Right ventricle myocardium inferior (tissue), 1 donor: ENCODE measurements around the gene ALDH3B1. TPM values are rescaled to one million over a fixed set of nuclear protein-coding genes. Genes with fewer than 3 reads are reported as not detected.
"Not testable (repeated sequence)": the region's sequence is repeated elsewhere in the genome, so short reads cannot be mapped to it uniquely, and the experiment has no call there.

Source experiments
- ATAC-seq: fragments of 200-7000 bp; cut with Tn5 transposase; one replicate; pipeline ENCODE4 v1.9.1; 2020; ENCODE audit warnings: mild to moderate bottlenecking, moderate library complexity
- DNase-seq: peaks from one replicate; pipeline ENCODE4 v3.0.0; 2021; ENCODE audit errors: missing footprints
- intact Hi-C: fragments of 100-400 bp; cut with DNase I; formaldehyde crosslinking; loops from one replicate; pipeline ENCODE4 v1.11.0; 2022
- long read RNA-seq: library from polyadenylated mRNA; unstranded; transcript quantifications from one replicate; pipeline ENCODE4 v2.0.0, GENCODE V29; 2021
- total RNA-seq: library from RNA; stranded (reverse); fragmentation: NEBNext Ultra II Directional; extraction: Animal tissue kit (Norgen Biotek cat#: 25700); gene quantifications from one replicate; pipeline ENCODE4 v1.2.1, GENCODE V29; 2021
- donor health status: DM: no; HTN: yes; CAD: no; lungs with severe emphysema.

Gene ALDH3B1, protein sequence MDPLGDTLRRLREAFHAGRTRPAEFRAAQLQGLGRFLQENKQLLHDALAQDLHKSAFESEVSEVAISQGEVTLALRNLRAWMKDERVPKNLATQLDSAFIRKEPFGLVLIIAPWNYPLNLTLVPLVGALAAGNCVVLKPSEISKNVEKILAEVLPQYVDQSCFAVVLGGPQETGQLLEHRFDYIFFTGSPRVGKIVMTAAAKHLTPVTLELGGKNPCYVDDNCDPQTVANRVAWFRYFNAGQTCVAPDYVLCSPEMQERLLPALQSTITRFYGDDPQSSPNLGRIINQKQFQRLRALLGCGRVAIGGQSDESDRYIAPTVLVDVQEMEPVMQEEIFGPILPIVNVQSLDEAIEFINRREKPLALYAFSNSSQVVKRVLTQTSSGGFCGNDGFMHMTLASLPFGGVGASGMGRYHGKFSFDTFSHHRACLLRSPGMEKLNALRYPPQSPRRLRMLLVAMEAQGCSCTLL
- 3.5 TPM for total RNA-seq
- long read RNA-seq, partial matches to known transcripts, result 0 of 1 reads
- long read RNA-seq, other reads (novel, unspliced or antisense), result 0 of 1 reads

- peak; percentile 95 for DNase-seq
- intact Hi-C loops, result no loop called here
- peak; percentile 88 for ATAC-seq
These were observed at the start of gene ALDH3B1 for GRCh38 chr11:68010090-68011041. ALDH3B1 (plus strand) TSS chr11:68010327; CDS start chr11:68015298, 4,971 bp downstream.

DNA sequence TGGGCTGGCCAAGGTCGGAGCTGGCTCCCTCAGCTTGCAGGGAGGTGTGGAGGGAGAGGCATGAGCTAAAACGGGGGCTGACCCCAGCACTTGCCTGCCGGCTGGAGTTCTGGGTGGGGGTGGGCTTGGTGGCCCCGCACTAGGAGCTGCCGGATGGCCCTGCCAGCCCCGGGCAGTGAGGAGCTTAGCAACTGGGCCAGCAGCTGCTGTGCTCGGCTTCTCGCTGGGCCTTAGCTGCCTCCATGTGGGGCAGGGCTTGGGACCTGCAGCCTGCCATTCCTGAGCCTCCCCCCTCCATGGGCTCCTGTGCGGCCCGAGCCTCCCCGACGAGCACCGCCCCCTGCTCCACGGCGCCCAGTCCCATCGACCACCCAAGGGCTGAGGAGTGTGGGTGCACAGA, 46.9 kb upstream of the ALDH3B1 start:
- ATAC-seq, DNase-seq, intact Hi-C loops: not testable (repeated sequence)

- ATAC-seq, DNase-seq, intact Hi-C loops: not testable (repeated sequence)
These were observed 46.2 kb upstream of the ALDH3B1 start for GRCh38 chr11:67963879-67964278.

GRCh38 chr11:67964746-67965145, 45.4 kb upstream of the ALDH3B1 start:
- ATAC-seq, DNase-seq, intact Hi-C loops: not testable (repeated sequence)

GRCh38 chr11:67965830-67966348, 44.2 kb upstream of the ALDH3B1 start:
- intact Hi-C loops, ATAC-seq, DNase-seq: not testable (repeated sequence)

- ATAC-seq, intact Hi-C loops, DNase-seq: not testable (repeated sequence)
These were observed 35.4 kb upstream of the ALDH3B1 start for GRCh38 chr11:67974746-67975145.

DNA sequence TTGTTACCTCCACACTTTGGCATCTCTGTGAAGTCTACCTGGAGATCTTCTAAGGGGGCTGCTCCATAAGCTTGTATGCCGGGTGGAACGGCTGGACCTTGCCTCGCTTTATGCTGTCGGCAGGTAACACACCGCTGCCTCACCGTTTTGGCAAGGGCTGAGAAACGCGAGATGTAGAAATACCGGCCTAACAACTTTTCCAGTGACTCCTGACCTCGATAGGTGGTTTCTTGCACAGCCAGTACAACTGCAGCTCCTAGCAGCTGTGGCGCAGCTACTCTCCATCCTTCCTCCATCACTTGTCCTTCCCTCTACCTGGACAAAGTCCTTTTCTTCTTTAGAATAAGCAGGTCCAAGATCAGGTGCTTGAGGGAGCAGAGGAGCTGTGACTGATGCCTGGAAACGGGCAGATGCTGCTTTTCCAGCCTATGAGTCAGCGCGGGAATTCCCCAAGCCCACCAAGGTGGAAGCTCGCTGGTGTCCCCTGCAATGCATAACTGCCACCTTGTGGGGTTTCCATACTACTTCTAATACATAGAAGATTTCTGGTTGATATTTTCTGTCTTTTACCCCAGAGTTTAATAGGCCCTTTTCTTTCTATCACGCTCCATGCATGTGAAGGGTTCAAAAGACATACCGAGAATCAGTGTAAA, 31.2 kb upstream of the ALDH3B1 start:
- intact Hi-C loops, ATAC-seq, DNase-seq: not testable (repeated sequence)

DNA sequence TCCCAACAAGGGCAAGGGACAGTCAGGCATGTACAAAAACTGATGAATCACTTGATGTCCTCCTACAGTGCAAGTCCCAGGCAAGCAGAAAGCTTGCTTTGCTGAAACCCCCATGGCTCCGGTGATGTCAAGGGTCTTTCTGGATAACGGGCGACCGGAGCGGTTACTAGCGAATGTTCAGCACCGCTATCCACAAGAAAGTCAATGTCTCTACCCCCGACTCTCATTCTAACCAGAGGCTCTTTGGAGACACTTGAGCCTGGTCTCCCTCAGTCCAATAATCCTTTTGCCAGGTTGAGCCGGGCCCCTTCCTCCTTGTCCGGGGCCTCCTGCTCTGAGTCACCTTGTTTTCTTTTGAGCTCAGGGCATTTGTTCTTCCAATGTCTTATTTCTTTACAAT, 28.9 kb upstream of the ALDH3B1 start:
- intact Hi-C loops, result not testable (repeated sequence)

DNA sequence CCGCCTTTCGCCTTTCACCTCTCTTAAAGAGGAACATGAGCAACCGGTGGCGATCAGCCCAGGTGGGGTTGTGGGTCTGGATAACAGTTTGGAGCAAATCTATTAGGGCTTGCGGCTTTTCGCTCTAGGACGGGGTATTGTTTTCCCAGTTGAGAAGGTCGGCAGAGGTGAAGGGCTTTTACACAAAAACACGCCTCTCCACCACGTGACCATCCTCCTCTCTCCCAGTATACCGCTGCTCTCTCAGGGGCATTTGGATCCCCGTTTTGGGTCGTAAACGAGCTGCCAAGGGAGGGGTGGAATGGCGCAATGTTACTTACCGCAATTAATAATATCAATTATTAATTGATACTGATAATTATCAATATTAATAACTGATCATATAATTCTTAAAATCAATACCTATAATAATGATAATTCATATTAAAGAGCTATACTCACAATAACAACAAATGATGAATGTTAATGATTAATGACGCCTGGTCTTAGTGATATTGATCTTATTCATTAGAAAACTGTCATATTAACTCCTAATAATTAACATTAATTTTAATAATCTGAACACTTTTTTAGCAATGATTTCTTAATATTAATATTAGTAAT, 27.8 kb upstream of the ALDH3B1 start:
- ATAC-seq, intact Hi-C loops: not testable (repeated sequence)

More for the DNA sequence above, 28.9 kb upstream of the ALDH3B1 start:
- DNase-seq, ATAC-seq: not testable (repeated sequence)

DNA sequence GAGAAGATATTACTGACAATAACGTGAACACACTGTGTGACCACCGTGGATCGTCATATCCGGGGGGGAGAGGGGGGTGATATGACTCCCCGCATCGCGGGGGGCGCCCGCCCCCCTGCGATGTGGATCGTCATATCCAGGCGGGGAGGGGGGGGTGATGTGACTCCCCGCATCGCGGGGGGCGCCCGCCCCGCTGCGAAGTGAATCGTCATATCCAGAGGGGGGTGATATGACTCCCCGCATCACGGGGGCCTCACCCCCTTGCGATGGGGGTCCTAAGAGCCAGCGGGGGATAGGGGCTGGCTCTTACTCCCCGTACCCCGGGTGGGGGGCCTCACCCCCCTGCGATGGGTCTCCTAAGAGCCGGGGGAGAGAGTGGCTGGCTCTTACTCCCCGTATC, 26.2 kb upstream of the ALDH3B1 start:
- intact Hi-C loops, result no loop called here
- no peak for DNase-seq

More for the DNA sequence above, 27.8 kb upstream of the ALDH3B1 start:
- DNase-seq, result not testable (repeated sequence)

DNA sequence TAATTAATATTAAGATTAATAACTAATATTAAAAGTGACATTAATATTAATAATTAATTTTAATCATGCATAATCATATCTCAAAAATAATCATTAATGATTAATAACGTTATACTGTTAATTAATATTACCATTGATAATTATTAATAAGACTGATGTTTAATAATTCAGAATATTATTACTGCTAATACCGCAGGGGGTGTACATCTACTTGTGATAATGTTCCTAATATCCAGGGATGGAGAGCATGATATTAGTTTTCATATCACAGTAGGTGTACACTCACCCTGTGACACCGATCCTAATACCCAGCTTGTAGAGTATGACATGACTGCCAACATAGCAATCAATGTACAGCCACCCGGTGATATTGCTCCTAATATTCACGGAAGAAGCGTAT, 24.8 kb upstream of the ALDH3B1 start:
- intact Hi-C loops, DNase-seq, ATAC-seq: not testable (repeated sequence)

More for the DNA sequence above, 26.2 kb upstream of the ALDH3B1 start:
- no peak for ATAC-seq

DNA sequence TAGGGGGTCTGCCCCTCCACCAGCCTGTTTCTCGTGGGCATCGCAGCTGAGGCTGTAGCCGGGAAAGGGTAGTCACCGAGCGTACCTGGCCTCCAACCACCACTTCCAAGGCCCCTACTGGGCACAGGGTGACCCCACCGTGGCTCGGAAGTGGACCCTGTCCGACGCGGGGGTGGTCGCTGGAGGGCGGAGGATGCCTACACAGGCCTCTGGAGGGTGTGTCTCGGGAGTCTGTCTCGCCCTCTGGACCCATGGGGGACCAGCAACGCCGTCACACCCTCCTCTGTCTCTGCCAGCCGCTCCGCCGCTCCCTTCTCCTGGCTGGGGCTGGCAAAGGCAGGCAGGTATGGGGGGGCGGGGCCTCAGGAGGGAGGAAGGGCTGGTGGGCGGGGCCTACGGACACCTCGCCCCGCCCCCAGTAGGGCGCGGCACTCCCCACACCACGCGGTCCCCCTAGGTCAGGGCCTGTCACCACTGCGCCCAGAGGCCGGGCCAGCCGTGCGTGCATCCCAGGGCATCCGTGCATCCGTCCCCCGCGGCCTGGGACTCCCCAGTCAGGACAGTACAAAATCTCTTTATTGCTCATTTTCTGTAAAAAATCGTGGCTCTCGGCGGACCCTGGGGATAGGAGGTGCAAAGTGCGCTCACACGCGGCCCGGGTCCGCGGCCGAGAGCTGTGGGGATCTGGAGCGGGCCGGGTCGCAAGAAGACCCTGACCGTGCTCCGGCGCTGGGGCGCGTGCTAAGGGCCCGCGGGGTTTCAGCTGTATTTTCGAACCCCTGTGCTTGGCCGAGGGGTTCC, 19.4 kb upstream of the ALDH3B1 start:
- ATAC-seq, intact Hi-C loops, DNase-seq: not testable (repeated sequence)

DNA sequence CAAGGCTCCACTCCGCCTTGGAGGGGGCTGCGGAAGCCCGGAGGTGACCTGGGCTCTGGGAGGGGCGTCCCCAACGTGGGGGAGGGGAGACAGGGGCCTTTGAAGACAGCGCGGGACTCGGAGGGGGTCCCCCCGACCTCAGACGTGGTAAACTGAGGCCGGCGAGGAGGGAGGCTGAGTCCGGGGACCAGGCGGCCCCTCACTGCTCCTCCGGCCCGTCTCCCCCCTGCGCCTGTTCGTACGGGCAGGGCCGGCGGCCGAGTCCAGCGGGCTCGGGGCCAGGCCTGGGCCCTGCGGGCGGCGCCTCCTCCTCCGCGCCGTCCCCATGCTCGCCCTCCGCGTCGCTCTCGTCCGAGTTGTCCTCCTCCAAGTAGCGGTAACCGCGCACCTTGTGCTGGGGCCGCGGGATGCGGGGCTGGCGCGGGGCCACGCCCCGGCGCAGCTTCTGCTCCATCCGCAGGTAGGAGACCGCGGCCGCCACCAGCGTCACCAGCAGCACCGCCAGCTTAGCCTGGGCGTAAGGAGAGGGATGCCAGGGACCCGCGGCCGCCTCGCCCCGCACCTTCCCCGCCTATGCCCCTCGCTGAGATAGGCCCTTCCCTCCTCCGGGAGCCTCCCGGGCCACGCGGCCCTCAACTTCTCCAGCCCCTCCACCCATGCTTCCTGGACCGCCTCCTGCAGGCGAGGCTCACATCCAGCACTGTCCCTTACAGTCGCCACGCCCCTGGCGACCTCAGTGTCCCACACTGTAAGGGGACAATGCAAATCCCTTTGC, 18.6 kb upstream of the ALDH3B1 start:
- intact Hi-C loops, DNase-seq: not testable (repeated sequence)

DNA sequence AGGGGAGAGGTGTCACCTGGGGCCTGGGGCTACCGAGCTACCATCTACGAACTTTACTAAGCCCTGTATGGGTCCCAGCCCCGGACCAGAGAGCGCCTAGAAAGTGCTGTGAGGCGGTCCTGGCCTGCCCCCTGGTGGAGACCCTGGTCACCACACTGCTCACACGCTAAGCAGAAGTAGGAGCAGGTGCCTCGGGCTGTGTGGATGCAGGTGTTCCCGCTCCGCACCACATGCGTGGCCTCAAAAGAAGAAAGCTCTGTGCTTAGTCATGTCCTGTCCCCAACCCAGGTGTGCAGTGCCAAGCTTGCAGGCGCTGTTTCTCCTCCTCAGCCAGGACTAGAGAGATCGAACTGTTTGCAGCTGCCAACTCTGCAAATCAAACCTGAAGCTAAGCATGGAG, 16.3 kb upstream of the ALDH3B1 start:
- ATAC-seq, intact Hi-C loops, DNase-seq: not testable (repeated sequence)

More for the DNA sequence above, 18.6 kb upstream of the ALDH3B1 start:
- ATAC-seq, result not testable (repeated sequence)

GRCh38 chr11:67994387-67994786, 15.7 kb upstream of the ALDH3B1 start:
- intact Hi-C loops, DNase-seq: not testable (repeated sequence)

GRCh38 chr11:67995129-67995528, 15.0 kb upstream of the ALDH3B1 start:
- intact Hi-C loops, DNase-seq, ATAC-seq: not testable (repeated sequence)

More at GRCh38 chr11:67994387-67994786, 15.7 kb upstream of the ALDH3B1 start:
- not testable (repeated sequence) for ATAC-seq
